ENCODE measurements around the gene SLC16A5.

SLC16A5 gene

DNA sequence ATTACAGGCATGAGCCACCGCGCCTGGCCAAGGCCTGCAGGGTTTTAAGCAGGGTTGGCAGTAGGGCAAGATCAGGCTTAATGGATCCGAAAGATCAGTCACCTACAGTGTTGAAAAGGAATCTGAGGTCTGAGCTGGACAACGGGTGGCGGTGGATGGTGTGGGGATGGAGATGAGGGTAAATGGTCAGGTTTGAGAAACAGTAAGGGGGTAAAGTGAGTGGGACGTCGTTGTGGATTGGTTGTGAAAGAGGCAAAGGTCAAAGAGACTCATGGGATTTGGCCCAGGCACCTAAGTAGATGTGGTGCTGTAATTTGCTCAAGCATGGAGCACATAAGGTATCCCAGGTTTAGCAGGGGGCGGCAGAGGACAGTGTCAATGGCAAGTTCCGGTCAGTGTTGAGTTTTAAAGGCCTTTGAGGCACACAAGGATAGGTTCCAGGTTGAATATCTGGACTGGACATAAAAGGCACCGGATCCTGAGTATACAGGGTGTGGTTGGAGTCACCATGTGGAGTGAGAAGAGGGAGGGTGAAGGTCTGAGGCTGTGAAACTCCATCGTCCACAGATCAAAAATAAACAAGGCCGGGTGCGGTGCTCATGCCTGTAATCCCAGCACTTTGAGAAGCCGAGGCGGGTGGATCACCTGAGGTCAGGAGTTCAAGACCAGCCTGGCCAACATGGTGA is 1.1 kb upstream of the SLC16A5 start:
- Mint-ChIP-seq H3K4me3 (peak overlapping the region; percentile 56), H3K9me3 (no peaks in the 10 kb centered on the region), H3K27ac (no peak overlapping the region), H3K36me3 (no peaks in the 10 kb centered on the region), H3K27me3 (peaks cover 5% of the 10 kb centered on the region), H3K4me1 (peaks cover 16% of the 10 kb centered on the region)
- ATAC-seq (ENCODE audit: low read depth) (no peak), DNase-seq (ENCODE audit: low spot score in 2 of 2) (no peak)

GRCh38 chr17:75087182-75087557 is 584 bp upstream of the SLC16A5 start:
- H3K36me3 Mint-ChIP-seq = no peaks in the 10 kb centered on the region
- H3K9me3 Mint-ChIP-seq = no peaks in the 10 kb centered on the region
- no peak overlapping the region for H3K27ac Mint-ChIP-seq
- DNase-seq (ENCODE audit: low spot score in 2 of 2) = no peak
- H3K4me1 Mint-ChIP-seq = peaks cover 16% of the 10 kb centered on the region
- no peak for ATAC-seq (ENCODE audit: low read depth)
- H3K4me3 Mint-ChIP-seq = peak overlapping the region; percentile 73
- H3K27me3 Mint-ChIP-seq = peaks cover 5% of the 10 kb centered on the region

GRCh38 chr17:75088465-75089417 is 987 bp downstream of the SLC16A5 start:
- peaks cover 2% of the 10 kb centered on the region for H3K27me3 Mint-ChIP-seq
- ATAC-seq (ENCODE audit: low read depth) = no peak
- DNase-seq (ENCODE audit: low spot score in 2 of 2) = no peak
- peak overlapping the region; percentile 83 for H3K4me3 Mint-ChIP-seq
- H3K9me3 Mint-ChIP-seq = no peaks in the 10 kb centered on the region
- H3K27ac Mint-ChIP-seq = peak overlapping the region; percentile 76
- no peaks in the 10 kb centered on the region for H3K36me3 Mint-ChIP-seq
- peaks cover 18% of the 10 kb centered on the region for H3K4me1 Mint-ChIP-seq

GRCh38 chr17:75090871-75091854 is 3.4 kb downstream of the SLC16A5 start:
- H3K4me3 Mint-ChIP-seq = no peak overlapping the region
- H3K27me3 Mint-ChIP-seq = no peaks in the 10 kb centered on the region
- no peaks in the 10 kb centered on the region for H3K36me3 Mint-ChIP-seq
- no peak for DNase-seq (ENCODE audit: low spot score in 2 of 2)
- no peak overlapping the region for H3K27ac Mint-ChIP-seq
- no peak for ATAC-seq (ENCODE audit: low read depth)
- no peaks in the 10 kb centered on the region for H3K9me3 Mint-ChIP-seq
- peaks cover 18% of the 10 kb centered on the region for H3K4me1 Mint-ChIP-seq

DNA sequence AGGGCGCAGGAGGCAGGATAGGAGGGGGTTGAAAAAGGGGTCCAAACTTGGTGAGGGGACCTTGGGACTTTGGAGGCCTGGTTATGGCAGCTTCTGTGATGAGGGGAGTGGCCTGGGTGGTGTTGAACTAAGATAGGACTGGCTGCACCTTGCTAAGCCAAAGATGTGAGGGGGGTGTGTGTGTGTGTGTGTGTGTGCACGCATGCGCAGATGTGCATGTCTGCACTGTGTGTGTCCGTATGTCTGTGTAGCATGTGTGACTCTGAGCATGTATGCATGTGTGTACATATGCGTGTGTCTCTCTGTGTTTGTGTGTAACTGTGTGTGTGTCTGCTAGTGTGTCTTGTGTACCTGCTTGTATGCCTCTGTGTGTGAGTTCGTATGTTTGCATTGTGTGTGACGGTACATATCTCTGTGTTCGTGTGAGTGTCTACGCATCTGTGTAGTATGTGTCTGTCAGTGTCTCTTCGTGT is 4.1 kb downstream of the SLC16A5 start:
- no peaks in the 10 kb centered on the region for H3K27me3 Mint-ChIP-seq
- no peaks in the 10 kb centered on the region for H3K36me3 Mint-ChIP-seq
- H3K27ac Mint-ChIP-seq = no peak overlapping the region
- H3K4me1 Mint-ChIP-seq = peaks cover 14% of the 10 kb centered on the region
- H3K9me3 Mint-ChIP-seq = no peaks in the 10 kb centered on the region
- DNase-seq (ENCODE audit: low spot score in 2 of 2) (no peak), ATAC-seq (ENCODE audit: low read depth) (no peak)
- no peak overlapping the region for H3K4me3 Mint-ChIP-seq

DNA sequence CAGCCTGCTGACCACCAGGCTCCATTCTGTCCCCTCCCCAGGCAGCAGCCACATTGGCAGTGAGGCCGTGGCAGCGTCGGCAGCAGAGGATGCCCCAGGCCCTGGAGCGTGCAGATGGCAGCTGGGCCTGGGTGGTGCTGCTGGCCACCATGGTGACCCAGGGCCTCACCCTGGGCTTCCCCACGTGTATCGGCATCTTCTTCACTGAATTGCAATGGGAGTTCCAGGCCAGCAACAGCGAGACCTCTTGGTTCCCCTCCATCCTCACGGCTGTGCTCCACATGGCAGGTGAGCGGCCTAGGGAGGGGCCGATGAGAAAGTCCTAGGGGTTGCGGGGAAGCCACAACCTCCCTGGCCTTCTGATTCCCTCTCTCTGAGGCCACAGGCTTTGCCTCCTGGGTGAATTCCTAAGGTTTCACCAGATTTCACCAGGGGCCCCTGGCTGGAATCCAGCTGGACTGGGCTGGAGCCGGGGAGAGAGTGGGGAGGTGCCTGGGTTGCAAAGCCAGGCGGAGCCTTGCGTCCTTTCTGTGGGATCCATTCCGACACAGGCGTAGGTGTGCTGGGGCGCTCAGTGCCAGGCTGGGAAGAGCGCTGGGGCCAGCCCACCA is 5.9 kb downstream of the SLC16A5 start:
- no peak overlapping the region for H3K4me3 Mint-ChIP-seq
- no peak for ATAC-seq (ENCODE audit: low read depth)
- H3K36me3 Mint-ChIP-seq = no peaks in the 10 kb centered on the region
- no peak for DNase-seq (ENCODE audit: low spot score in 2 of 2)
- peaks cover 11% of the 10 kb centered on the region for H3K4me1 Mint-ChIP-seq
- no peaks in the 10 kb centered on the region for H3K9me3 Mint-ChIP-seq
- no peak overlapping the region for H3K27ac Mint-ChIP-seq
- no peaks in the 10 kb centered on the region for H3K27me3 Mint-ChIP-seq

- H3K27ac Mint-ChIP-seq = no peak overlapping the region
- no peaks in the 10 kb centered on the region for H3K27me3 Mint-ChIP-seq
- H3K9me3 Mint-ChIP-seq = no peaks in the 10 kb centered on the region
- no peak for ATAC-seq (ENCODE audit: low read depth)
- H3K4me1 Mint-ChIP-seq = peaks cover 14% of the 10 kb centered on the region
- no peak for DNase-seq (ENCODE audit: low spot score in 2 of 2)
- H3K36me3 Mint-ChIP-seq = no peaks in the 10 kb centered on the region
- H3K4me3 Mint-ChIP-seq = no peak overlapping the region
Measured at GRCh38 chr17:75094871-75095399, 7.2 kb downstream of the SLC16A5 start.

DNA sequence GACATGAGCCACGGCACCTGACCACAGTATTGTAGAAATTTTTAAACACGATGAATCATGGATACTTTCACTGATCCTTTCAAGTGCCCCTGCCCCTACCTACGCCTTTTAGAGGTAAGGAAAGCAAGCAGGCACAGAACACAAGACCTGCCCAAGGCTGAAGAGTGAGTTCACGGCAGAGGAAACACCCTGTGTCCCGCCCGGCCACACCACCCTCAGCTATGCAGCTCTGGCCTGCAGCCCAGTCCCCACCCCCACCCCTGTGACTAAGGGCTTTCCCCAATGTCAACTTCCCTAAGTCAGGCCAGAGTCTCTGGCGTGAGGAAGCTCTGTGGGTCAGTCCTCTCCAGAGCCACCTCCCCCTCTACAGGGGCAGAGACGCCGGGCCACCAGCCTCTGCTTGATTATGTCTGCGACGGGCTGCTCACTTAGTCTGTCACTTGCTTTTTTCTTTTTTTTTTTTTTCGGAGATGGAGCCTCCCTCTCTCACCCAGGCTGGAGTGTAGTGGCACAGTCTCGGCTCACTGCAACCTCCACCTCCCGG is 8.4 kb downstream of the SLC16A5 start:
- ATAC-seq (ENCODE audit: low read depth) (no peak), DNase-seq (ENCODE audit: low spot score in 2 of 2) (no peak)
- no peaks in the 10 kb centered on the region for H3K9me3 Mint-ChIP-seq
- H3K4me3 Mint-ChIP-seq = no peak overlapping the region
- peaks cover 2% of the 10 kb centered on the region for H3K36me3 Mint-ChIP-seq
- no peaks in the 10 kb centered on the region for H3K27me3 Mint-ChIP-seq
- H3K4me1 Mint-ChIP-seq = peaks cover 13% of the 10 kb centered on the region
- no peak overlapping the region for H3K27ac Mint-ChIP-seq

DNA sequence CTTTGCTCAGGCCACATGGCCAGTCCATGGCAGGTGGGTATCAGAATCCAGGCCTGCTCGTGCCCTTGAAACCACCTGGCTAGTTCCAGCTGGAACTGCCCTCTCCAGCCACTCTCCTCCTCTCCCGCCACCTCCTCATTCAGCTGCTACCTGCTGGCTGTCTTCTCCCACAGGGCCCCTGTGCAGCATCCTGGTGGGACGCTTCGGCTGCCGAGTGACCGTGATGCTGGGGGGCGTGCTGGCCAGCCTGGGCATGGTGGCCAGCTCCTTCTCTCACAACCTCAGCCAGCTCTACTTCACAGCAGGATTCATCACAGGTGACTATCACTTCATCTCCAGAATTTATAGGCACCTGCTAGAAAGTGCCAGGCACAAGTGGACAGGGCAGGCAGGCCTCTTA is 10.1 kb downstream of the SLC16A5 start:
- Mint-ChIP-seq H3K4me1 (peaks cover 9% of the 10 kb centered on the region), H3K27me3 (no peaks in the 10 kb centered on the region), H3K9me3 (no peaks in the 10 kb centered on the region), H3K27ac (no peak overlapping the region), H3K36me3 (peaks cover 2% of the 10 kb centered on the region), H3K4me3 (no peak overlapping the region)
- DNase-seq (ENCODE audit: low spot score in 2 of 2) (no peak), ATAC-seq (ENCODE audit: low read depth) (no peak)

DNA sequence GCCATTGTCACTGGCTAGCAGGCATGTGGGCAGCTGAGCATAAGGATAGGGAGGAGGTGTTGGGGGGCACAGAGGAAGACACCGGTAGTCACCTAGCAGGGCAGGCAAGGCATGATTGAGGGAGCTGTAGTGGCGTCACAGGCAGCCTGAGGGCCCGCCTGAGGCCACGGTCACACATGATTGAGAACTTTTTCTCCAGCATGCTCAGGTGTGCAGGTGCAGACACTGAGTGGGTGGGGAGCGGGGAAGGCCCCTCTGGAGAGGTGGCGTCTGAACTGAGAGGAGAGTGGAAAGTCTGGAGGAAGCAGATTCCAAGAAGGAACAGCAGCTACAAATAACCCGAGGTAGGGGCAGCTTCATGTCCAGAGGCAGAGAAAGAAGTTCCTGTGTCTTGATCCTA is 11.1 kb downstream of the SLC16A5 start:
- Mint-ChIP-seq H3K9me3 (no peaks in the 10 kb centered on the region), H3K36me3 (peaks cover 2% of the 10 kb centered on the region), H3K27ac (no peak overlapping the region), H3K4me3 (no peak overlapping the region), H3K27me3 (no peaks in the 10 kb centered on the region), H3K4me1 (peaks cover 10% of the 10 kb centered on the region)
- DNase-seq (ENCODE audit: low spot score in 2 of 2) = no peak
- no peak for ATAC-seq (ENCODE audit: low read depth)

DNA sequence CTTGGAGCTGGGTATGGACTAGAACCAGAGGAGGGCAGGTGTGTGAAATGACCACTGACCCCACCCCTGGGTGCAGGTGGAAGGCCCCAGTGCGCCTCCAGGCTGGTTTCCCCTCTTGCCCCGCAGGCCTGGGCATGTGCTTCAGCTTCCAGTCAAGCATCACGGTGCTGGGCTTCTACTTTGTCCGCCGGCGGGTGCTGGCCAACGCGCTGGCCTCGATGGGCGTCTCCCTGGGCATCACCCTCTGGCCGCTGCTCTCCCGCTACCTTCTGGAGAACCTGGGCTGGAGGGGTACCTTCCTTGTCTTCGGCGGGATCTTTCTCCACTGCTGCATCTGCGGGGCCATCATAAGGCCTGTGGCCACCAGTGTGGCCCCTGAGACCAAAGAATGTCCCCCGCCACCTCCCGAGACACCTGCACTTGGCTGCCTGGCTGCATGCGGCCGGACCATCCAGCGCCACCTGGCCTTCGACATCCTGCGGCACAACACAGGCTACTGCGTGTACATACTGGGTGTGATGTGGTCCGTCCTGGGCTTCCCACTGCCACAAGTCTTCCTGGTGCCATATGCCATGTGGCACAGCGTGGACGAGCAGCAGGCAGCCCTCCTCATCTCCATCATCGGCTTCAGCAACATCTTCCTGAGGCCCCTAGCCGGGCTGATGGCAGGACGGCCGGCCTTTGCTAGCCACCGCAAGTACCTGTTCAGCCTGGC is 12.3 kb downstream of the SLC16A5 start:
- Mint-ChIP-seq H3K4me3 (no peak overlapping the region), H3K27ac (peak overlapping the region; percentile 38), H3K36me3 (peaks cover 4% of the 10 kb centered on the region), H3K27me3 (no peaks in the 10 kb centered on the region), H3K4me1 (peaks cover 11% of the 10 kb centered on the region), H3K9me3 (no peaks in the 10 kb centered on the region)
- DNase-seq (ENCODE audit: low spot score in 2 of 2) = no peak
- no peak for ATAC-seq (ENCODE audit: low read depth)

DNA sequence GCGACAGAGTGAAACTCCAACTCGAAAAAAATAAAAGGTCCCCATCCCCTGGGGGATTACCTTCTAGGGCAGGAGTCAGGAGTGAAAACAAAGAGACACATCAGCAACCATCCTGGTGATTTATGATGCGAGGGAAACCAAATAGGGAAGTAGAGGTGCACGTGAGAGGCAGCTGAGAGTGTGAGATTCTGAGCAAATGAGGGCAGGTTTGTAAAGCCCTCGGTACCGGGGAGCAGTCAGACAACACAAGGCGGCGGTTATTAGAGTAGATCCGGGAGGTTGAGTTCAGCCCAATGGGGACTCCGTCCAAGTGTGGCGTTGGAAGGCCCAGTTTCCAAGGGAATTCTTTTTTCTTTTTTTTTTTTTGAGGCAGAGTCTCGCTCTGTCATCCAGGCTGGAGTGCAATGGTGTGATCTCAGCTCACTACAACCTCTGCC is 14.6 kb downstream of the SLC16A5 start:
- H3K36me3 Mint-ChIP-seq = peaks cover 4% of the 10 kb centered on the region
- DNase-seq (ENCODE audit: low spot score in 2 of 2) (peak; percentile 30 to 56), ATAC-seq (ENCODE audit: low read depth) (peak; percentile 94)
- H3K4me1 Mint-ChIP-seq = peaks cover 11% of the 10 kb centered on the region
- H3K4me3 Mint-ChIP-seq = no peak overlapping the region
- H3K9me3 Mint-ChIP-seq = no peaks in the 10 kb centered on the region
- H3K27ac Mint-ChIP-seq = peak overlapping the region; percentile 36
- H3K27me3 Mint-ChIP-seq = no peaks in the 10 kb centered on the region

All from memory B cell (primary cell).